IMR-90 (cell line): ENCODE results near the gene ADGRB3.

ENCODE experiments used
- BHLHE40 ChIP-seq: fragments of 150-350 bp; IDR thresholded peaks from 2 replicates; pipeline ENCODE4 v1.6.1; 2016; ENCODE audit warnings: mild to moderate bottlenecking, low read depth, low read length
- CTCF ChIP-seq: conservative IDR thresholded peaks from 2 replicates; pipeline ENCODE4 v1.5.1; 2012; ENCODE audit warnings: mild to moderate bottlenecking, low read depth, low read length, improper control_type of control experiment
- RCOR1 ChIP-seq: IDR thresholded peaks from 2 replicates; pipeline ENCODE4 v1.6.1; 2012; ENCODE audit warnings: mild to moderate bottlenecking, low read length, improper control_type of control experiment; ENCODE audit not compliant: insufficient replicate concordance
- RFX5 ChIP-seq: IDR thresholded peaks from 2 replicates; pipeline ENCODE4 v1.8.0; 2012; ENCODE audit warnings: low read depth, mild to moderate bottlenecking, low read length, moderate library complexity
- USF2 ChIP-seq: fragments of 150-350 bp; IDR thresholded peaks from 2 replicates; pipeline ENCODE4 v1.6.1; 2017; ENCODE audit warnings: mild to moderate bottlenecking, antibody characterized with exemption, low read length, low read depth

- TF ChIP-seq CTCF, result no peak
- no peak for TF ChIP-seq RFX5
- no peak for TF ChIP-seq USF2
- no peak for TF ChIP-seq BHLHE40
- TF ChIP-seq RCOR1, result no peak
These were observed 733.5 kb downstream of the ADGRB3 start for GRCh38 chr6:69368613-69369012.
